HG02973 (cell line): ENCODE results near the gene CDC37L1.
"Not testable (repeated sequence)": the region's sequence is repeated elsewhere in the genome, so short reads cannot be mapped to it uniquely, and the experiment has no call there.

Experiments used
- ATAC-seq: cut with Tn5 transposase; IDR thresholded peaks from one replicate; pipeline ENCODE4 v1.9.1; 2021; ENCODE audit warnings: moderate library complexity; ENCODE audit not compliant: unreplicated experiment

Gene CDC37L1

DNA sequence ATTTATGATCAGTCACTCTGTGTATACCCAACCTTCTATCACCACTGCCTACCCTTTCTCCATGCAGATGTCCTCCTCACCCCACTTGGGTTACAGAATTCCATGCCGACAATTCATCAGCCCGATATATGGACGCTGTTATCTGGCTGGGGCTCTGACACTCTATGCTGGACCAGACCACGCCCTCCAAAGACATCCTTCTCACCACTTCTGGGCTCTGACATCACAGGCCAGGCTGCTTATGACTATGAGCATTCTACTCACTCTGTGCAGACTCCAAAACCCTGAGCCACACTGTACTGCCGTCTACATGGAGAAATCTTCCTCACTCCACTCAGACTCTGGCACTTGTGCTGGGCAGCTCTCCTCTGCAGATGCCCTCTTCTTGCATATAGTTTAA lies 69.2 kb downstream of the CDC37L1 start:
- ATAC-seq = no peak

DNA sequence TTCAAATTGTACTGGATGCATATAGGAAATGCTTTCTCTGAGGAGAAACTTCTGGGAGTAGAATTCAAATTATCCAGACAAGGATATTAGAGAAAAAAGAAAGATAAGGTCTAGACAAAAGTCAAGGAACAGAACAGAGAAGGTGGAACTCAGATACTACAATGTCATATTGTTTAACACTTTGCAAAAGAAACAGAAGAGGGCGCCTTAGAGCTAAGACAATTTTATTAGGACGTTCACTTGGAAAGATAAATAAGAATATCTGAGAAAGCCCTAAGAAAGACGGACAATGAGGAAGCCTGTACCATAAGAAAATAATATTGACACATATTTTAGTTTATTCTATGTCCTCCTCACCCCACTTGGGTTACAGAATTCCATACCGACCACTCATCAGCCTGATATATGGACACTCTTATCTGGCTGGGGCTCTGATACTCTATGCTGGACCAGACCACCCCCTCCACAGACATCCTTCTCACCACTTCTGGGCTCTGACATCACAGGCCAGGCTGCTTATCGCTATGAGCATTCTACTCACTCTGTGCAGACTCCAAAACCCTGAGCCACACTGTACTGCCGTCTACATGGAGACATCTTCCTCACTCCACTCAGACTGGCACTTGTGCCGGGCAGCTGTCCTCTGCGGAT lies 70.8 kb downstream of the CDC37L1 start:
- no peak for ATAC-seq

DNA sequence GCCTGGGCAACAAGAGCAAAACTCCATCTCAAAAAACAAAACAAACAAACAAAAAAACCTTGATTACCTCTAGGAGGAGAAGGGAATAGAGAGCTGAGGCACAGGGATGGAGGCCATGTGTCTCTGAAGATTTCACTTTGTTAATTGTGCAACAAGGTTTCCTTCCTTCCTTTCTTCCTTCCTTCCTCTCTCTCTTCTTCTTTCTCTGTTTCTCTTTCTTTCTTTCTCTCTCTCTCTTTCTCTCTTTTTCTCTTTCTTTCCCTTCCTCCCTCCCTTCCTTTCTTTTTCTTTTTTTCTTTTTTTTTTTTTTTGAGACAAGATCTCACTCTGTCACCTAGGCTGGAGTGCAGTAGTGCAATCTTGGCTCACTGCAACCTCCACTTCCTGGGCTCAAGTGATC lies 75.2 kb downstream of the CDC37L1 start:
- ATAC-seq = not testable (repeated sequence)

DNA sequence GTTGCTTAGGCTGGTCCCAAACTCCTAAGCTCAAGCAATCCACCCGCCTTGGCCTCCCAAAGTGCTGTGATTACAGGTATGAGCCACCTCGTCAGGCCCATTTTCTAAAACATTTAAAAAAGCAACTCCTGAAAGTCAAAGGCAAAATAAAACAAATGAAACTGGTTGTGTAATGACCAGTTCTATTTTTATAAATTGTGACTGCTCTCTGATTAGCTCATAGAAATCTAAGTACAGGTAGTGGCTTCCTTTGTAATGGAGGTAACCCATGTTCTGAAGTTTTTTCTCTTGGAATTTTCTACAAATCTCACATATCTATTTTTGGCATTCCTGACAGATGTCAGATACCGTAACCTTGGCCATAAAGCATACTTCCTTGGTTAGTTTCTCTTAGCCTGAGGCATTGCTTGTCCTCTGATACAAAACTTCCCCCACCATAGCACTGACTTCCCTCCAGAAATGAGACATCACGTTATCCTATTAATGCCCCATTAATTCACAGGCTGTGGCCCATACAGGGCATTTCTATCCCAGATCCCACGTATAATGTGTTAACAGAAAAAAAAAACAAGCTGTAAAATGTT lies 75.7 kb downstream of the CDC37L1 start:
- no peak for ATAC-seq

DNA sequence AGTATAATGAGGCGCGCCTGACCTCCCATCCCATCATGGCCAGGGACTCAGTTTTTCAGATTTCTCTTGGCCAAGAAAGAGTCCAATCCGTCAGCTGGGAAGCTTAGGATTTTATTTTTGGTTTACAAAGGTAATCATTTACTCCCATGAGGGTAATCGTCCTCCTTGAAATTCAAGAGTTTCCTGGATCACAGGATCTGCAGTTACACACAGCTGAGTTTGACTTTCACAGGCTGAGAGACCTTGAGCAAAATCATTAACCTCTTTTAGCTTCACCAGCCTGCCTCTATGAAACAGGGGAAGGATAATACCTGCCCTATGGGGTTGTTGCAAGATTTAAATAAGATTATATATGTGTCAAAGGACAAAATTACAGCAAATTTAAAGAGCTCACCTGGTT lies 77.1 kb downstream of the CDC37L1 start:
- ATAC-seq = no peak
